ENCODE data around the gene DGKG.
A peak's percentile ranks its signal among the peaks of the same experiment; 100 is the strongest.

DGKG gene

DNA sequence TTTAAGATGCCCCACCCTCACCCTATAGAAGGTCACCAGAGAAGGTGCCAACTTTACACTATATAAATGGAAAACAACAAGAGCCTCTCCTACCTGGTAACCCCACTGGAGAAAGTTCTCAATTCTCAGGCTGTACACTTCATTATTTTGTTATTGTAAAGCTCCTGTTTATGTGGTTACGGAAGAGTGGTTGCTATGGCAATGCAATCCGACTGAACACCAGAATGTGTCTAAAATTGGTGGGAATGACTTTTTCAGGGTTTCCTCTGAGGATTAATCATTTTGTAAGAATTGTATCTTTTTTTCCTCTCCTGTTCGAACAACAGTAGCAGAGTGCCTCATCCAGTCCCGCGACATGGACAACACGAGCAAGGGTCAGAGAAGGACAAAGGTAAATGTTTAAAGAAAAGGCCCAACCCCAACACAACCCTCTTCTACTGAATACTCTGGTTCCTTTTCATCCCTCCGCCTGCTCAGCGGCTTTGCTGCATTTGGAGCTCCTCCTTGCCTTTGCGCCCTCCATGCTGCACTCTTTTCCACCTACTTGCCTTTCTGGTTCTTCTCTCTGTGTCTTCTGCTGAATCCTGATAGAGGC lies 45.3 kb downstream of the DGKG start:
- DNase-seq: no peak

- peak; percentile 80 for DNase-seq
Measured at GRCh38 chr3:186315581-186316354, 46.3 kb downstream of the DGKG start.

DNA sequence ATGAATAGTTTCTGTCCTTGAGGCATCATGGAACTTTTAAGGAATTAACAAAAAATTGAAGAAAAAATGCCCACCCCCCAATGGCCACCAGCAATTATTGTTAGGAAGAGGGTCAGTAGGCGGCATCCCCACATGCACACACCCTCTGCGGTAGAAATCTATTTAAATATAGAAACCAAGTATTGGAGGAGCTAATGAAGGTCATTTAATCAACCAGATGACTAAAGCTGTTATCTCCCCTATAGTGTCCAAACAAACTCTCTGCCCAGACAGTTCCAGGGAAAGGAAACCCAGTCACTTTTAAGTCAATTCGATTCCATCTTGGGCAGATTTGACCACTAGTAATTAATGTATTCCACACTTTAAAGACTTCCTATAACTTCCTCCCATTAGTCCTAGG lies 47.1 kb downstream of the DGKG start:
- no peak for DNase-seq

- no peak for DNase-seq
Measured at GRCh38 chr3:186311441-186311840, 50.6 kb downstream of the DGKG start.

DNA sequence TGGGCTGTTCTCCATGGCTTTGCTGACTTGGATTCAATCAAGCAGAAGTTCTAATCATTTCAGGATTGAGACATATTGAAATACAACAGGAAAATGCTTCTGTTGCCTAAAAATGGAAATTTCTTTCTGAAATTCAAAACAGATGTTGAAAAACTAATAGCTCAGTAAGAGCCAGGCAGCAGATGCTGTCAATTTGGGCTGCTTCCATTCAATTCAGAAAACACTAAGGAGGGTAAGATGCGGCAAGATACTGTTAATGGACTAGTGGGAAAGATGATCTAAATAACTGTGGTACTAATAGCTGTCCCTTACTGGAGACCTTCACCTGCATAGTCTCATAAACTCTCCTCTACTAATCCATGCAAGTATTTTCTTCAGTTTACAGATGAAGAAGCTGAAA lies 53.5 kb downstream of the DGKG start:
- no peak for DNase-seq

DNA sequence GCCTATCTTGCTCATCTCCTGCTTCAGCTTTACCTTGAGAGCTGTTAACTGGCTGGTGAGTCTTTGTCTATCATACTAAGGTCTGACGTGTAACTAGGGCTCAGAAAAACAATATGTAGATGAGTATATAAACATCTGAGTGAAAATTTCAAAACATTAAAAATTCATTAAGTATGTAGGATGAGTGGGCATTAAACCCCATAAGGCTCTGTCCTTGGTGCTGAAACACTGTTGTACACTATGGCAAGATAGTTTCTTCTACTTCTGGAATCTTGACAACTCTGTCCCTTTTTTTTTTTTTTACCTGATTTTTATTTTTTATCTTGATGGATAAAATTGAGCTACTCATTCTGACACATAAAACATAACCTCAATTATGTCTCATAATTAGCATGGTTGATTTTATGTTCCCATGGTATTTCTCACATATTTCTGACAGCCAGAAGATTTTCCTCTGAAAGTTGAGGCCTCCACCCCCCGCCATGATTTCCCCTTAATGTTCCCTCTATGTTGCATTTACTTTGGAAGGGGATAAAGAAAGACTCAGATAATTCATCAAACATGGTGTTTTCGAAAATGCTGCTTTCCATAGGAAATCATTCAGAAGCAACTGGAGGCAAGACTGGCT lies 54.3 kb downstream of the DGKG start:
- no peak for DNase-seq

- no peak for DNase-seq
Measured at GRCh38 chr3:186305286-186305685, 56.7 kb downstream of the DGKG start.

DNA sequence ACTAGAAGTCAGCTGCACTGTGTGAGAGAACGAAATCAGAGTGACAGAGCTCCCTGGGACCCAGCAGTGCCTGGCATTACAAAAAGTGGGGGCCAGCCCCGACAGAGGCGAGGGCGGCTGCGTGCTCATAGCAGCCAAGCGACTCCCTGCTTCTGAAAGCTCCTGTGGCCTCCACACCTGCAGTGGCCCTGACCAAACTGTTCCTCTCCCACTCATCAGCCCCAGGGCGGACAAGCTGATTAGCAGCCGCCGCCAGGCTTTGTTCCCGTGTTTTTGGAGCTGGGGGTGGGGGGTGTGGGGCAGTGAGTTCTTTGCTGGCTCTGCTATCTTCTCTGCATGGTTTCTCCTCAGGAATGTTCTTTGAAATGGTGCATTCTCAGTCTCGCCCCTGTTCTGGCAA lies 58.1 kb downstream of the DGKG start:
- DNase-seq: no peak

DNA sequence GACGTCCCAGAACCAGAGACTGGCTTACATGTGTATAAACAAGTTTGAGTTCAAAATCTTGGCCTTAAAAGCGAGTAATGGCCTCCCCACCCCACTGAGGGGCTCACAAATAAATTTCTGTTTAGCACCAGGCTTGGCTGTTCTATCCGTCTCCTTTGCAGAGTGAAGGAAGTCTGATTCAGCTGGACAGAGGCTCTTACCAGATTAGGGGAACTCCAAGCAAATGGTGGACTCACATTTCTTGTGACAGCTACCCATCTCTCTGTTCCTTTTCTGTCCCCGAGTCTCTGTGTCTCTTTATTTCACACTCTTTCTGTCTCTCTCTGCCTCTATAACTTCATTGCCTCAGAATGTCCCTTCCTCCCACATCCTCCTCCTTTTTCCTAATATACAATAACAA lies 62.7 kb downstream of the DGKG start:
- no peak for DNase-seq

DNA sequence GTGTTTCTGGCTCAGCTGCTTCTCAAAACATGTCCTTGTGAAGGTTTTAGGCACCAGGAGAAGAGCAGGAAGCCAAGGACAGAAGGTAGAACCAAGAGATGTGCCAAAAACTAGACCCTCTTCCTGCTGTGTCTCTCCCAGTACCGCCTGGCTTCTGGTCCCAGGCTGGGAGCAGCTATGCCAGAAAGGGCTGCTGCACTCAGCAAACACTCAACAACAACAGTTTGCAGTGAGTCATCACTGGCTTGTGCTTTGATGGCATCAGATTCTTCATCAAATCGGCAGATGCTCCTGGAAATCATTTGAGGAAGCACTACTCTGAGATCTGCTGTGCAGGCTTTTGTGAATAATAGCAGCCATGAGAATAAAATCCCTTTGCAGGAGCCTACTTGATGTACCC lies 63.2 kb downstream of the DGKG start:
- no peak for DNase-seq

GRCh38 chr3:186290796-186291195 lies 71.2 kb downstream of the DGKG start:
- no peak for DNase-seq

DNA sequence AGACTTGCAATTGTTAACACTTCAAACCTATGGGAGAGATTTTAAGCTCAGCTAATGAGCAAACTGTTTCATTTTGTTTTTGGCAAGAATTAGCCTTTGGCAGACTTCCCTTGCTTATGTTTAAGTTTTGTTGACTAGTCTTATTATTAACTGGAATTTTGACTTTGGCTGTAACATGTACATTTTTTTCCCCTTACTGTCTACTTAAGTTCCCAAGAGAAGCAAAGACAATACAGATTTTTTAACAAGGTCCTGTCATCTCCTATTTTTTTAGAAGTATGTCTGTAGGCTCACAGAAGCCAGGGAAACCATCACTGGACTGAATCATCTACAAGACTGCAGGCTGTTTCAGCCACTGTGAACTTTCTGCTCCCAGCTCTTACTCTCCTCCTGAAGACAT lies 74.3 kb downstream of the DGKG start:
- DNase-seq: peak; percentile 9

- DNase-seq: no peak
Measured at GRCh38 chr3:186286114-186286513, 75.9 kb downstream of the DGKG start.

GRCh38 chr3:186284661-186285060 lies 77.4 kb downstream of the DGKG start:
- DNase-seq: no peak

DNA sequence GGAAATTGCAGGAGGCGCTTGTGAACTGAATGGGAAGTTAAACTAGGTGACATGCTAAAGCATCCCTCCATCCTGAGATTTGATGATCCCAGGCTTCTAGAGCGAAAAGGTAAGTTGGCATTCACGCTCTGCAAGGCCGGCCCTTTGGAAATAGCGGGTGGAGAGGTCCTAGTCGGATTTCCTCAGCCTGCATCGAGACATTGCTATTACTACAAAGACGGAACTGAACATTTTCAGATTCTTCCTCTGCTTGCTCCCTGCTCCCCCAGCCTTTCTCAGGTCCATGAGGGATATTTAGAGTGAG lies 77.7 kb downstream of the DGKG start:
- no peak for DNase-seq

- peak; percentile 32 for DNase-seq
Measured at GRCh38 chr3:186283651-186284348, 78.2 kb downstream of the DGKG start.

DNA sequence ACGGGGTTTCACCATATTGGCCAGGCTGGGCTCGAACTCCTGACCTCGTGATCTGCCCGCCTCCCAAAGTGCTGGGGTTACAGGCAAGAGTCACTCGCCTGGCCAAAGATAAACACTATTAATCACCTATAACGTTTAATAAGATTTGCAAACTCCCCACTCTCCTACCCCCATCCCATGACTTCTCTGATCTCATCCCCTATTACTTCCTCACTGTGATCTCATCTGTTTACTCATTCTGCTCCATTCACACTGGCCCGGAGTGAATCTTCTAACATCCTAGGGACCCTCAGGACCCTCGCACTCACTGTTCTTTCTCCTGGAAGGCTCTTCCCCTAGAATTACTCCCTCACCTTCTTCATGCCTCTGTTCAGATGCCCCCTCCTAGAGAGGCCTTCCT lies 78.9 kb downstream of the DGKG start:
- DNase-seq: no peak

DNA sequence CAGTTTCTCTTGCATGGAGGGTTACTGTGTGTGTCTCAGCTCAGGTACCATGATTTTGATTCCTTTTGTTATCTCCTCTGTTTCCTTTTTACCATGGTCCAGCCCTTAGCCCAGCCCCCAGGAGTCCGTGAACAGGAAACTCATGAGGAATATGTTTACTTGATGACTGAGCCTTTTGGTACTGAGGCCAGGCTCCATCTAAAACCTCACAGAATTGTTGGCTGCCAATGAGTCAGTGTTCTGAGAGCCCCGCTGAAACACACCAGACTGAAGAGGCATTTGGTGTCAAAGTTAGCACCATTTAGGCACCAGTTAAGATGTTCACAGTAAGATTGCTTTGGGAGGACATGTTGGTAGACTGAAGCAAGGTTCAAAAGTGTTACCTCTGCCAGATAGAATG lies 80.9 kb downstream of the DGKG start:
- peak; percentile 71 for DNase-seq

- no peak for DNase-seq
Measured at GRCh38 chr3:186280737-186281136, 81.3 kb downstream of the DGKG start.

DNA sequence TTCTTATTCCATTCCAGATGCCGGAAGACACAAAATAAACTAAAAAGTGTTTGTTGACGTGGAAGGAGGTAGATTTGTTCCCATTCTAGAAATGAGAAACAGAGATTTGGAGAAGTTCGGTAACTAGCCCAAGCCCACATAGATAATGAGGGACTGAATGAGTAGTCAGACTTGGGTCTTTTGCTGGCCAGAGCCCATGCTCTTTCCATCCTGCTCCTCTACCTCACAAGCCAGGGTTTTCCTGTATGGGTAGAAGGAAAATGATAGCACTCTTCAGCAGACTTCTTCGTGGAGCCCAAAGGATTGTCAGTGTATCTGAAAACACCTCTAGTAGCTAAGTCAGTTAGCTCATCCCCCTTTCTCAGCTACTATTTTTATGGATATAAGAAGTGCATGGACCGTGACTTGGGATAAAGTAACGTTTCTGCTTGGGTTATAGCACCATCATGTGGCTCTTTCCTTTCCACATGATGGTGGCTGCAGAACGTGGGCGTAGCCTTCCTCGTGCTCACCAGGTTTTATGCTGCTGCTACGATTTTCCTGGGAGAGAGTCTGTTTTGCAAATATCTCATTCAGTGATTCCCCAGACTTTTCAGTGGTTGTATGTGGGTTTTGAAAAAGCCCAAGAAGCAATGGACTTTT lies 84.6 kb downstream of the DGKG start:
- no peak for DNase-seq

- DNase-seq: no peak
Measured at GRCh38 chr3:186275436-186275835, 86.6 kb downstream of the DGKG start.

GRCh38 chr3:186273586-186273985 lies 88.4 kb downstream of the DGKG start:
- no peak for DNase-seq

- no peak for DNase-seq
Measured at GRCh38 chr3:186270701-186271100, 91.3 kb downstream of the DGKG start.

Data from NCI-H226 (cell line).